SK-N-SH (cell line): ENCODE data around the gene C1RL. TPM values are rescaled to one million over a fixed set of nuclear protein-coding genes. Genes with fewer than 3 reads are reported as not detected.

Experiments
- CTCF ChIA-PET: fragments of 300-600, 350-600 bp; formaldehyde crosslinking; extraction: SDS; loops from one replicate; lab custom pipeline; 2021; lab: Yijun Ruan, JAX
- POLR2A ChIA-PET: fragments of 350-600 bp; sonication (Branson Sonifier 250); formaldehyde crosslinking; extraction: SDS; loops from one replicate; lab custom pipeline; 2020; ENCODE audit warnings: antibody characterized with exemption, inconsistent platforms; lab: Yijun Ruan, JAX
- DNase-seq: peaks from one replicate; pipeline ENCODE4 v3.0.0; 2012
- H2AFZ ChIP-seq: fragments of 200-600 bp; sonication (generic); 2 replicates; pipeline ENCODE4 v1.8.1; 2016; ENCODE audit warnings: antibody characterized with exemption, mild to moderate bottlenecking, low read depth
- H3F3A ChIP-seq: fragments of 200-600 bp; sonication (generic); replicated peaks from 2 replicates; pipeline ENCODE3; 2016; ENCODE audit warnings: antibody characterized with exemption, mild to moderate bottlenecking; ENCODE audit not compliant: insufficient read depth
- H3K27ac ChIP-seq, 2 experiments: fragments of 200-500 bp in 1 of 2; fragments of 200-600 bp in 1 of 2; sonication (Bioruptor generic) in 1 of 2; sonication (generic), shearing (Covaris generic) in 1 of 2; 2 replicates each; pipeline versions ENCODE4 v1.5.1 to v1.6.1; 2014 to 2016; ENCODE audit warnings: low read depth in 2 of 2, inconsistent platforms in 1 of 2, low read length in 1 of 2, mild to moderate bottlenecking in 1 of 2, mixed read lengths in 1 of 2
- H3K27me3 ChIP-seq: fragments of 200-600 bp; sonication (generic), shearing (Covaris generic); 2 replicates; pipeline ENCODE4 v1.6.1; 2016; ENCODE audit warnings: mixed run types; ENCODE audit not compliant: insufficient read depth
- H3K36me3 ChIP-seq, 2 experiments: fragments of 200-500 bp in 1 of 2; fragments of 200-600 bp in 1 of 2; sonication (Bioruptor generic) in 1 of 2; sonication (generic) in 1 of 2; replicated peaks in 1 of 2; 2 replicates each; pipeline versions ENCODE3 to v1.5.1; 2014 to 2016; ENCODE audit warnings: low read length in 1 of 2, mild to moderate bottlenecking in 1 of 2; ENCODE audit not compliant: insufficient read depth in 2 of 2, control insufficient read depth in 1 of 2
- H3K4me1 ChIP-seq, 2 experiments: fragments of 200-500 bp in 1 of 2; fragments of 200-600 bp in 1 of 2; sonication (Bioruptor generic) in 1 of 2; sonication (generic), shearing (Covaris generic) in 1 of 2; 2 replicates each; pipeline versions ENCODE4 v1.5.1 to v1.6.1; 2014 to 2016; ENCODE audit warnings: low read depth in 1 of 2, low read length in 1 of 2, mixed run types in 1 of 2; ENCODE audit not compliant: insufficient read depth in 2 of 2, control insufficient read depth in 1 of 2
- H3K4me2 ChIP-seq: fragments of 200-600 bp; sonication (generic), shearing (Covaris generic); 2 replicates; pipeline ENCODE4 v1.6.1; 2017; ENCODE audit warnings: mixed run types
- H3K4me3 ChIP-seq, 2 experiments: fragments of 200-500 bp in 1 of 2; fragments of 200-600 bp in 1 of 2; sonication (Bioruptor generic) in 1 of 2; sonication (generic), shearing (Covaris generic) in 1 of 2; 2 replicates each; pipeline versions ENCODE4 v1.5.1 to v1.8.1; 2014 to 2016; ENCODE audit warnings: low read depth in 2 of 2, inconsistent platforms in 1 of 2, low read length in 1 of 2, mild to moderate bottlenecking in 1 of 2, mixed read lengths in 1 of 2, moderate library complexity in 1 of 2
- H3K79me2 ChIP-seq: fragments of 200-600 bp; sonication (generic); 2 replicates; pipeline ENCODE4 v1.8.1; 2017; ENCODE audit warnings: mild to moderate bottlenecking; ENCODE audit not compliant: insufficient read depth
- H3K9ac ChIP-seq: fragments of 200-600 bp; sonication (generic); 2 replicates; pipeline ENCODE4 v1.6.1; 2017; ENCODE audit warnings: mixed run types
- H3K9me2 ChIP-seq: fragments of 200-600 bp; sonication (generic); 2 replicates; pipeline ENCODE4 v1.6.1; 2017; ENCODE audit warnings: mixed run types
- H3K9me3 ChIP-seq: fragments of 200-600 bp; sonication (generic); 2 replicates; pipeline ENCODE4 v1.6.1; 2017; ENCODE audit warnings: mixed run types, mild to moderate bottlenecking, moderate library complexity
- H4K20me1 ChIP-seq: fragments of 200-600 bp; sonication (generic); 2 replicates; pipeline ENCODE4 v1.6.1; 2017; ENCODE audit warnings: mild to moderate bottlenecking, mixed run types; ENCODE audit not compliant: insufficient read depth
- CHD2 ChIP-seq: fragments of 150-350 bp; IDR thresholded peaks from 2 replicates; pipeline ENCODE4 v1.6.1; 2018; ENCODE audit warnings: low read length; ENCODE audit not compliant: partially characterized antibody
- CTCF ChIP-seq: fragments of 200-600 bp; sonication (generic); IDR thresholded peaks from 2 replicates; pipeline ENCODE4 v1.6.1; 2017; ENCODE audit warnings: antibody characterized with exemption, mild to moderate bottlenecking, moderate library complexity
- EP300 ChIP-seq, 2 experiments: IDR thresholded peaks; 2 replicates each; pipeline versions ENCODE4 v1.4.0 to v1.6.1; 2012; ENCODE audit warnings: borderline replicate concordance in 1 of 2, low read depth in 1 of 2, low read length in 1 of 2
- EZH2phosphoT487 ChIP-seq: fragments of 200-600 bp; sonication (generic); IDR thresholded peaks from 2 replicates; pipeline ENCODE4 v1.6.1; 2017; ENCODE audit warnings: low read depth, mixed run types, mild to moderate bottlenecking, antibody characterized with exemption, moderate library complexity, borderline replicate concordance
- FOSL2 ChIP-seq: IDR thresholded peaks from 2 replicates; pipeline ENCODE4 v1.4.0; 2012; ENCODE audit warnings: low read depth, mild to moderate bottlenecking, moderate library complexity, borderline replicate concordance
- FOXM1 ChIP-seq: IDR thresholded peaks from 2 replicates; pipeline ENCODE4 v1.4.0; 2012; ENCODE audit warnings: low read depth, mild to moderate bottlenecking
- GABPA ChIP-seq: IDR thresholded peaks from 2 replicates; pipeline ENCODE4 v1.4.0; 2012; ENCODE audit warnings: low read depth, mild to moderate bottlenecking
- IRF3 ChIP-seq: fragments of 150-350 bp; IDR thresholded peaks from 2 replicates; pipeline ENCODE4 v1.6.1; 2016; ENCODE audit warnings: mild to moderate bottlenecking, low read depth, low read length
- MEF2A ChIP-seq: IDR thresholded peaks from 2 replicates; pipeline ENCODE4 v1.4.0; 2012; ENCODE audit warnings: low read depth, borderline replicate concordance
- MXI1 ChIP-seq: IDR thresholded peaks from 2 replicates; pipeline ENCODE4 v1.6.1; 2012; ENCODE audit warnings: mild to moderate bottlenecking, low read depth, low read length, improper control_type of control experiment
- POLR2AphosphoS5 ChIP-seq: IDR thresholded peaks from 2 replicates; pipeline ENCODE4 v1.6.1; 2012; ENCODE audit warnings: low read depth, low read length
- RFX5 ChIP-seq: IDR thresholded peaks from 2 replicates; pipeline ENCODE4 v1.6.1; 2012; ENCODE audit warnings: mild to moderate bottlenecking, improper control_type of control experiment, low read length
- RXRA ChIP-seq: IDR thresholded peaks from 2 replicates; pipeline ENCODE4 v1.4.0; 2012; ENCODE audit warnings: low read depth, mild to moderate bottlenecking, borderline replicate concordance
- SMC3 ChIP-seq: IDR thresholded peaks from 2 replicates; pipeline ENCODE4 v1.6.1; 2012; ENCODE audit warnings: low read depth, low read length, improper control_type of control experiment
- TAF1 ChIP-seq: IDR thresholded peaks from 2 replicates; pipeline ENCODE4 v1.6.1; 2012; ENCODE audit warnings: low read depth, mild to moderate bottlenecking, low read length, moderate library complexity, borderline replicate concordance
- WGBS: methylation state at CpG from one replicate; pipeline ENCODE4 v1.1.6; 2017; ENCODE audit warnings: low lambda C conversion rate; 5-methylcytosine and 5-hydroxymethylcytosine counted together
- polyA plus RNA-seq, 3 experiments: library from polyadenylated mRNA; depleted of rRNA; stranded (reverse); fragments of >200 nt; gene quantifications; 2 replicates each; pipeline ENCODE4 v1.2.3, GENCODE V29; 2012
- TF ChIP-seq, protein P1 (sequence below): IDR thresholded peaks from 2 replicates; pipeline ENCODE4 v1.4.0; 2012; ENCODE audit warnings: low read depth, borderline replicate concordance
- TF ChIP-seq, protein P2 (sequence below): IDR thresholded peaks from 2 replicates; pipeline ENCODE4 v1.4.0; 2012; ENCODE audit warnings: low read depth, borderline replicate concordance

The C1RL gene
- polyA plus RNA-seq, 1 of the 3 experiments (the other 2 are of a cell fraction) = 8.3 TPM

- no peak for TF ChIP-seq RFX5
Observed at GRCh38 chr12:7073946-7074345, 35.1 kb downstream of the C1RL start (continued).

GRCh38 chr12:7072554-7072953 is 36.5 kb downstream of the C1RL start:
- Histone ChIP-seq H4K20me1 (no peaks in the 10 kb centered on the region), H3K9me3 (no peaks in the 10 kb centered on the region), H3K27ac (no peak overlapping the region), H3K4me2 (no peak overlapping the region), H3K4me1 (no peaks in the 10 kb centered on the region; a peak in 1 of 4 replicates), H3K36me3 (no peaks in the 10 kb centered on the region)
- WGBS = 65% methylated on average over 6 of the region's 6 CpGs
- DNase-seq = no peak
- POLR2A ChIA-PET = no interaction called here
- TF ChIP-seq IRF3 (no peak), RFX5 (no peak), TAF1 (no peak), CHD2 (no peak), GABPA (no peak), EZH2phosphoT487 (no peak), EP300 (IDR thresholded peaks at IDR 0.05; ENCODE audit: borderline replicate concordance in 1 of 2, low read depth in 1 of 2, low read length in 1 of 2) (no peak), MXI1 (no peak), RXRA (no peak), MEF2A (no peak), POLR2AphosphoS5 (no peak), SMC3 (no peak), FOSL2 (no peak)
- TF ChIP-seq, all 33 proteins: peak for 0
- no peaks in the 10 kb centered on the region for H3K9me2 ChIP-seq
- no peak overlapping the region for H2AFZ ChIP-seq
- H3K4me3 ChIP-seq = no peak overlapping the region
- H3K27me3 ChIP-seq = peaks cover 11% of the 10 kb centered on the region; the same call in 1 of the 2 replicates
- no peaks in the 10 kb centered on the region for H3K79me2 ChIP-seq
- CTCF ChIA-PET = interaction anchor here (0.6 kb wide), 1 partner anchor 41 kb away, joined by 3 read pairs; no protein-coding TSS in a partner anchor
- no peak overlapping the region for H3K9ac ChIP-seq
- H3F3A ChIP-seq = no peaks in the 10 kb centered on the region

DNA sequence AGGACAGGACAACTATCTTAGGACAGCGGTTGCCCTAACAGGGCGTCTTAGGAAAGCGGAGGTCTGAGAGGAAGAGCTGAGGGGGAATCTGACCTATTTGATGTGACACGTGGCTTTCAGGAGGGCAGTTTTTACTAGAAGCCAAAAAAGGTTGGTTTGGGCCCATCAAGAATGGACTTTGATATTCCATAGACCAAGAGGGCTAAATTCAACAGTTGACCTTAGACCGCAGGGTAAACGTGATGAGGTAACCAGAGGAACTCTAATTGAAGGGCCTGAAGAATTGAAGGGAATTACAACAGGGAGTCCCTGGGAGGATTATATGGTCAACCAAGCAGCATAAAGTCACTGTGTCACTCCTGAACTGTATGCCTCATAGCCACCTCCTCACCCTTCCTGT is 37.0 kb downstream of the C1RL start:
- Histone ChIP-seq H3K9me2 (no peaks in the 10 kb centered on the region), H3K36me3 (no peaks in the 10 kb centered on the region), H3K4me1 (no peaks in the 10 kb centered on the region; a peak in 1 of 4 replicates), H4K20me1 (no peaks in the 10 kb centered on the region), H3K79me2 (no peaks in the 10 kb centered on the region), H3K27ac (no peak overlapping the region), H3K9ac (no peak overlapping the region), H2AFZ (no peak overlapping the region), H3K4me3 (no peak overlapping the region), H3F3A (no peaks in the 10 kb centered on the region), H3K27me3 (peaks cover 11% of the 10 kb centered on the region; the same call in 1 of the 2 replicates), H3K4me2 (no peak overlapping the region), H3K9me3 (no peaks in the 10 kb centered on the region)
- ChIA-PET POLR2A (no interaction called here), CTCF (interaction anchor here (0.6 kb wide), 1 partner anchor 41 kb away, joined by 3 read pairs; no protein-coding TSS in a partner anchor)
- WGBS = 62% methylated on average over 6 of the region's 6 CpGs
- no peak for DNase-seq
- TF ChIP-seq CTCF = no peak
- TF ChIP-seq CHD2 = no peak
- TF ChIP-seq, protein P1, sequence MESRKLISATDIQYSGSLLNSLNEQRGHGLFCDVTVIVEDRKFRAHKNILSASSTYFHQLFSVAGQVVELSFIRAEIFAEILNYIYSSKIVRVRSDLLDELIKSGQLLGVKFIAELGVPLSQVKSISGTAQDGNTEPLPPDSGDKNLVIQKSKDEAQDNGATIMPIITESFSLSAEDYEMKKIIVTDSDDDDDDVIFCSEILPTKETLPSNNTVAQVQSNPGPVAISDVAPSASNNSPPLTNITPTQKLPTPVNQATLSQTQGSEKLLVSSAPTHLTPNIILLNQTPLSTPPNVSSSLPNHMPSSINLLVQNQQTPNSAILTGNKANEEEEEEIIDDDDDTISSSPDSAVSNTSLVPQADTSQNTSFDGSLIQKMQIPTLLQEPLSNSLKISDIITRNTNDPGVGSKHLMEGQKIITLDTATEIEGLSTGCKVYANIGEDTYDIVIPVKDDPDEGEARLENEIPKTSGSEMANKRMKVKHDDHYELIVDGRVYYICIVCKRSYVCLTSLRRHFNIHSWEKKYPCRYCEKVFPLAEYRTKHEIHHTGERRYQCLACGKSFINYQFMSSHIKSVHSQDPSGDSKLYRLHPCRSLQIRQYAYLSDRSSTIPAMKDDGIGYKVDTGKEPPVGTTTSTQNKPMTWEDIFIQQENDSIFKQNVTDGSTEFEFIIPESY = no peak
- TF ChIP-seq FOXM1 = no peak
- no peak for TF ChIP-seq IRF3
- TF ChIP-seq, protein P2, sequence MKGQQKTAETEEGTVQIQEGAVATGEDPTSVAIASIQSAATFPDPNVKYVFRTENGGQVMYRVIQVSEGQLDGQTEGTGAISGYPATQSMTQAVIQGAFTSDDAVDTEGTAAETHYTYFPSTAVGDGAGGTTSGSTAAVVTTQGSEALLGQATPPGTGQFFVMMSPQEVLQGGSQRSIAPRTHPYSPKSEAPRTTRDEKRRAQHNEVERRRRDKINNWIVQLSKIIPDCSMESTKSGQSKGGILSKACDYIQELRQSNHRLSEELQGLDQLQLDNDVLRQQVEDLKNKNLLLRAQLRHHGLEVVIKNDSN = no peak
